Lower leg skin (tissue), 3 donors: ENCODE data around the gene KCNN3.

Source experiments
- POLR2A ChIP-seq, 2 donors: fragments of 450-650 bp; IDR thresholded peaks; one replicate each; pipeline ENCODE4 v1.6.1; 2016 to 2017; ENCODE audit warnings: antibody characterized with exemption in 2 of 2, mild to moderate bottlenecking in 1 of 2, moderate library complexity in 1 of 2
- TF ChIP-seq, protein P1 (sequence below), 3 donors: fragments of 450-650 bp; IDR thresholded peaks; one replicate each; pipeline ENCODE4 v1.5.1; 2016; ENCODE audit warnings: antibody characterized with exemption in 3 of 3, mild to moderate bottlenecking in 3 of 3, moderate library complexity in 2 of 3

DNA sequence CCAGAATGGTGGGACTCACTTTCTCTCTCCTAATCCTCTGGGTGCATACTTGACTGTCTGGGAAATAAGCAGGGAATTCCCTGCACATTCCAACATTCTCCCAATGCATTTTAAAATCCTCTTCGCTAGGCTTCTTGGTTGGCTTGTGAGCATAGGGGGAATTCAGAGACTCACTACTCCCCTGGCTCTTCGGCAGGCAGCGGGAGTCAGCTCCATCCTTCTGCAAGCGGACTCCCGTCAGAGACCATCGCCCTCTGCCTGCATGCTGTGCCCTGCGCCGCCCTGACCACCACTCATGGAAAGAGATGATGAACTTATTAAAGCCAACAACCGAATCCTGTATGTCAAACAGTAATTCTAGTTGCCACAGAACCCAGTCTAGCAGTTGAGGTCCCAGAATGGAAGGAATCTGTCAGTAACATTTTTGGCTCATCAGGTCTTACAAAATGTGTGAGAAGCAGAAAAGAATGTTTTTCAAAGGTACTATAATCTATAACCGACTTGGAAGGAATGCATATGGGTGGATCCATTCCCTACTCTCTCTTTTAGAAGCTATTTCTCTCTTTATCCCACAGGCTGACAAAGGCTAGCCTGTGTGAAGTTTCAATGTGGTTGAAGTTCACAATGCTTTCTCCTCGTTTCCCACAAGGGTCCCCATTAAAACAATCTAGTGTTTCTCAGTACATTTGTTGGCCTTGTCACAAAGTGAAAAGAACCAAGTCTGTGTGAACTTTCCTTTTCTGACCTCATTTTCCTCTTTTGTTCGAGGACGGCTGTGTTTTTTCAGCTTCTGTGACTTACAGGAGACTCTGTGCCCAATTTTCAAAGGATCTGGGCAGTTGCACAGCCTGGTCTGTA, 143.0 kb downstream of the KCNN3 start:
- TF ChIP-seq, protein P1, sequence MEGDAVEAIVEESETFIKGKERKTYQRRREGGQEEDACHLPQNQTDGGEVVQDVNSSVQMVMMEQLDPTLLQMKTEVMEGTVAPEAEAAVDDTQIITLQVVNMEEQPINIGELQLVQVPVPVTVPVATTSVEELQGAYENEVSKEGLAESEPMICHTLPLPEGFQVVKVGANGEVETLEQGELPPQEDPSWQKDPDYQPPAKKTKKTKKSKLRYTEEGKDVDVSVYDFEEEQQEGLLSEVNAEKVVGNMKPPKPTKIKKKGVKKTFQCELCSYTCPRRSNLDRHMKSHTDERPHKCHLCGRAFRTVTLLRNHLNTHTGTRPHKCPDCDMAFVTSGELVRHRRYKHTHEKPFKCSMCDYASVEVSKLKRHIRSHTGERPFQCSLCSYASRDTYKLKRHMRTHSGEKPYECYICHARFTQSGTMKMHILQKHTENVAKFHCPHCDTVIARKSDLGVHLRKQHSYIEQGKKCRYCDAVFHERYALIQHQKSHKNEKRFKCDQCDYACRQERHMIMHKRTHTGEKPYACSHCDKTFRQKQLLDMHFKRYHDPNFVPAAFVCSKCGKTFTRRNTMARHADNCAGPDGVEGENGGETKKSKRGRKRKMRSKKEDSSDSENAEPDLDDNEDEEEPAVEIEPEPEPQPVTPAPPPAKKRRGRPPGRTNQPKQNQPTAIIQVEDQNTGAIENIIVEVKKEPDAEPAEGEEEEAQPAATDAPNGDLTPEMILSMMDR (IDR thresholded peaks at IDR 0.05): no peak
- TF ChIP-seq POLR2A (IDR thresholded peaks at IDR 0.05): no peak
